ENCODE results near the gene NKX2-2.

The NKX2-2 gene

GRCh38 chr20:21513881-21514540, at the start of gene NKX2-2:
NKX2-2 (minus strand) TSS chr20:21514064; CDS start chr20:21513669, 395 bp downstream.
- H3K4me3 ChIP-seq (ENCODE audit: low read length) = peak within 1 kb of the TSS; percentile 41
- no peak for TF ChIP-seq CTCF (conservative IDR thresholded peaks at IDR 0.05; ENCODE audit: low read length)
- DNase-seq (ENCODE audit: low read depth) = peak; percentile 6

- TF ChIP-seq CTCF (conservative IDR thresholded peaks at IDR 0.05; ENCODE audit: low read length) = no peak
- no peak for DNase-seq (ENCODE audit: low read depth)
- no peak overlapping the region for H3K4me3 ChIP-seq (ENCODE audit: low read length)
Measured at GRCh38 chr20:21562656-21563055, 48.8 kb upstream of the NKX2-2 start.

- DNase-seq (ENCODE audit: low read depth) = no peak
- no peak overlapping the region for H3K4me3 ChIP-seq (ENCODE audit: low read length)
Measured at GRCh38 chr20:21559305-21559704, 45.4 kb upstream of the NKX2-2 start.

GRCh38 chr20:21557241-21558020, 43.6 kb upstream of the NKX2-2 start:
- DNase-seq (ENCODE audit: low read depth) = no peak
- TF ChIP-seq CTCF (conservative IDR thresholded peaks at IDR 0.05; ENCODE audit: low read length) = no peak
- no peak overlapping the region for H3K4me3 ChIP-seq (ENCODE audit: low read length)

More at GRCh38 chr20:21559305-21559704, 45.4 kb upstream of the NKX2-2 start:
- TF ChIP-seq CTCF (conservative IDR thresholded peaks at IDR 0.05; ENCODE audit: low read length) = no peak

GRCh38 chr20:21556398-21556797, 42.5 kb upstream of the NKX2-2 start:
- no peak overlapping the region for H3K4me3 ChIP-seq (ENCODE audit: low read length)
- TF ChIP-seq CTCF (conservative IDR thresholded peaks at IDR 0.05; ENCODE audit: low read length) = no peak
- no peak for DNase-seq (ENCODE audit: low read depth)

GRCh38 chr20:21555470-21556120, 41.7 kb upstream of the NKX2-2 start:
- no peak for TF ChIP-seq CTCF (conservative IDR thresholded peaks at IDR 0.05; ENCODE audit: low read length)
- no peak overlapping the region for H3K4me3 ChIP-seq (ENCODE audit: low read length)
- no peak for DNase-seq (ENCODE audit: low read depth)
